Dedifferentiated amniotic fluid mesenchymal stem cell (primary cell): ENCODE data around the gene PSTPIP1.

Source experiments
- DNase-seq: peaks from one replicate; pipeline ENCODE4 v3.0.0-alpha.2; 2016; ENCODE audit errors: extremely low spot score

The PSTPIP1 gene

DNA sequence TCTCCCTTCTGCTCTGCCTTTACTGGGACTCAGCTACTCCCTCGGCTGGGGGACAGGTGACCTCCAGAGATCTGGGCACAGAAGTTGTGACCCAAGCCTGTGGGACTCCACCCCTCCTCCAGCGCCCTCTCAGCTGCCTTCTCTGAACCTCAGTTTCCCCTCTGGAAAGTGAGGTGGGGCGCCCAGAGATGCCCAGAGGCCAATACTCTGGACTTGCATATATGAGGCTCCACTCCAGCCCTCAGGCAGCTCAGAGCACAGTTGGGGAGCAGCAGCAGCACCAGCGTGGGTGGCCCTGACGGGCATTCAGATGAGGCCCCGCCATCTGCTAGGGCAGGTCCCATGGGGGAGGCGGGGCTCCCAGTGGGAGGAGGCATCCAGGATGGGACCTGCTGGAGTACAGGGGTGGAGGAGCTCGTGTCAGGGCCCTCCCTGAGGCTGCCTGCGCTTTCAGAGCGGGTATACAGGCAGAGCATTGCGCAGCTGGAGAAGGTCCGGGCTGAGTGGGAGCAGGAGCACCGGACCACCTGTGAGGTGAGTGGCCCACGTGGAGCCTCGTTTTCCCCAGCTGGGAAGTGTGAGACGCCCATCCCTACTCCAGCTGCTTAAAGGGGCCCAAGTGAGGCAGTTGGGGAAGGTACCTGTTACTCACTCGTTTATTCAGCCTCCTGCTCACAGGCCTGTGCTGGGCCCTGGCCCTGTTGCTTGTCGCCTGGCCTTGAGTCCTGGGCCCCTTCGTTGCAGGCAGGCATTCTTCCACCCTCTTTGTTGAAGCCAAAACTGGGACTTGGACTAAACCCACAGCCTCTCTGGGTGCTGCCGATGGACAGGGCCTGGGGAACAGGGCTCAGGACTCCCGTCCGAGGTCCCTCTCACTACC is 35.4 kb downstream of the PSTPIP1 start:
- DNase-seq: no peak

DNA sequence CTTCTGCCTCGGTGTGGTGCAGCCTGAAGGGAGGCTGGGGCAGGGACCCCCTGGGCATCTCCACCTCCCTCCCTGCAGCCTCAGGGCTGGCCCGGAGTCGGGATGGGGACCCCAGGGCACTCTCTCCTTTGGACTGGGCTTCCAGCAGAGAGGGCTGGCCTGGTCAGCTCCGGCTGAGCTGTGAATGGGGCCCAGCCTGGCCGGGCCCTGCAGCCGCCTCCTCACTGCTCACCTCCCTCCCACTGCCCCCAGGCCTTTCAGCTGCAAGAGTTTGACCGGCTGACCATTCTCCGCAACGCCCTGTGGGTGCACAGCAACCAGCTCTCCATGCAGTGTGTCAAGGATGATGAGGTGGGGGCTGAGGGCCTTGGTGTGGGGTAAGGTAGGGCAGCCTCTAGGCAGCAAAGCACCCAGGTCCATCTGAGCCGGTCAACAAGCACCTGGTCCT is 36.0 kb downstream of the PSTPIP1 start:
- DNase-seq: no peak

GRCh38 chr15:77031376-77032050 is 36.6 kb downstream of the PSTPIP1 start:
- DNase-seq: no peak

GRCh38 chr15:77032052-77032646 is 37.2 kb downstream of the PSTPIP1 start:
- no peak for DNase-seq

- DNase-seq: no peak
Observed at GRCh38 chr15:77032647-77033416, 37.9 kb downstream of the PSTPIP1 start.

- DNase-seq: no peak
Observed at GRCh38 chr15:77033417-77033728, 38.4 kb downstream of the PSTPIP1 start.

GRCh38 chr15:77033729-77034671 is 39.1 kb downstream of the PSTPIP1 start:
- no peak for DNase-seq

GRCh38 chr15:77034695-77035489 is 40.0 kb downstream of the PSTPIP1 start:
- no peak for DNase-seq

- no peak for DNase-seq
Observed at GRCh38 chr15:77035584-77035983, 40.7 kb downstream of the PSTPIP1 start.

DNA sequence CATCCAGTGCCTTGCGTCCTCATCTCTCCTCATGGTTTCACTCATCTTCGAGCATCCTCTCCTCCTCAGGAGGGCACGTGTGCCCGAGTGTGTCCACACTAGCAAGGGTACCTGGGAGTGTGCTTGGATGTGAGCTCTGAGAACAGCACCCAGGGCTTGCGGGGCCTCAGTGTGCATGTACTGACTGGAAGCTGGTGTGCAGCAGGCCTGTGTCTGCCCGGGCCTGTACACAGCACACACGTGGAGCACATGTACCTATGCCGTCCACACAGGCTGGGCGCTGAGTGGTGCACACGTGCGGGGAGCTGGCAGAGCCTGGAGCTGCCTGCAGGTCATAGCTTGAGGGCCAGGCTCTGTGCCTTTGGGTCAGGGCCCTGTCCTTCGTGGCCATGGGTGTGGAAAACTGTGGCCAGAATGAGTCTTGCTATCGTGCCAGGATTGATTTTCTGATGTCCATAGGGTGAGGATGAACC is 41.1 kb downstream of the PSTPIP1 start:
- DNase-seq: no peak

DNA sequence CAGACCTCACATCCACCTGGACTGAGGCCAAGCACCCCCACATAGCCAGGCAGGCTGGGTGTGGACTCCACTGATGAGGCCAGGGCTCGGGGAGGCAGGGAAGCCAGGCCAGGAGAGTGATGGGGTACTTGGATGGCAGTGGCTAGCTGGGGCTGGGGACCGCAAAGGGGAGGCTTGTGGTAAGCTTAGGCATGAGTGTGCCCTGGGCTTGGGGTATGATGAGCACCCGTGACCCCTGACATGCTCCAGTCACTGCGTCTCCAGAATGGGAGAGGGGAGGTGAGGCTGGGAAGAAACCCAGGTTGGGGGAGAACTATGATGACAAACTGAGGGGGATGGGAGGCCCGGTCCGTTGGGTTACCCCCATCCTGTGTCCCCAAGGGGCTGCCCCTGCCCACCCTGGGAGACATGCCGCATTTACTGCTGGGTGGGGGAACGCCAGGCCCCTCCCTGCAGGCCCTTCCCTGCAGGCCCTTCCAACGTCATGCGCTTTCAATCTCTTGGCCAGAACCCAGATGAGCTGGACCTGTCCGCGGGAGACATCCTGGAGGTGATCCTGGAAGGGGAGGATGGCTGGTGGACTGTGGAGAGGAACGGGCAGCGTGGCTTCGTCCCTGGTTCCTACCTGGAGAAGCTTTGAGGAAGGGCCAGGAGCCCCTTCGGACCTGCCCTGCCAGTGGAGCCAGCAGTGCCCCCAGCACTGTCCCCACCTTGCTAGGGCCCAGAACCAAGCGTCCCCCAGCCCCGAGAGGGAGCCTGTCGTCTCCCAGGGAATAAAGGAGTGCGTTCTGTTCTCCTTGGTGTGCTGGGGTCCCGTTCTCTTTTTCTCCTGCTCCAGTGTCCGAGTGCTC is 41.8 kb downstream of the PSTPIP1 start:
- no peak for DNase-seq

- no peak for DNase-seq
Observed at GRCh38 chr15:77037388-77038209, 42.7 kb downstream of the PSTPIP1 start.

- no peak for DNase-seq
Observed at GRCh38 chr15:77038312-77039216, 43.6 kb downstream of the PSTPIP1 start.

- no peak for DNase-seq
Observed at GRCh38 chr15:77039217-77039533, 44.2 kb downstream of the PSTPIP1 start.

DNA sequence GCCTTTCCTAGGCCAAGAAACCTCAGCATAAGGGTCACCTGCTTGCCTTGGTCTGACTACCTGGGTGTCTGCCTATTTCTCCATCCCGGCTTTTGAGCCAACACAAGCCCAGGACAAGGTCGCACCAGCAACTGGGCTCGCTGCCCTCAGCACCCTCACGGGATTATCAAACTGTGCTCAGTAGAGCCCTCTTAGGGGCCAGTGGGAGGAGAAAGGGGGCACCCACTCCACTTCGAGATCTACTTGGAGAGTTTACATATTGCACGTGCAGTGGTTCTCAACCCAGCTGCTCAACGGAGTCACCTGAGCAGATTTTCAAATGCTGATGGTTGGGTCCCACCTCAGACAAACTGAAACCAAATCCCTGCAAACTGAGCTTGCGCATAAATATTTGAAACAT is 44.9 kb downstream of the PSTPIP1 start:
- no peak for DNase-seq

GRCh38 chr15:77040673-77041072 is 45.7 kb downstream of the PSTPIP1 start:
- no peak for DNase-seq

GRCh38 chr15:77042245-77042919 is 47.5 kb downstream of the PSTPIP1 start:
- no peak for DNase-seq
